H1 (cell line): Measurements from ENCODE around the gene STOML2. TPM values are rescaled to one million over a fixed set of nuclear protein-coding genes. Genes with fewer than 3 reads are reported as not detected.
A peak's percentile ranks its signal among the peaks of the same experiment; 100 is the strongest.

Source experiments
- CHD1 ChIP-seq: IDR thresholded peaks from 2 replicates; pipeline ENCODE4 v1.6.1; 2012; ENCODE audit warnings: low read depth, low read length, improper control_type of control experiment
- JUND ChIP-seq: IDR thresholded peaks from 2 replicates; pipeline ENCODE4 v1.6.1; 2011; ENCODE audit warnings: mild to moderate bottlenecking, improper control_type of control experiment, low read length
- MAFK ChIP-seq: IDR thresholded peaks from 2 replicates; pipeline ENCODE4 v1.6.1; 2012; ENCODE audit warnings: low read depth, mild to moderate bottlenecking, improper control_type of control experiment, low read length
- RAD21 ChIP-seq, 2 experiments: IDR thresholded peaks in 1 of 2; conservative IDR thresholded peaks in 1 of 2; 2 replicates each; pipeline ENCODE4 v1.6.1; 2011; ENCODE audit warnings: low read depth in 2 of 2, low read length in 2 of 2, improper control_type of control experiment in 1 of 2, inconsistent platforms in 1 of 2, mild to moderate bottlenecking in 1 of 2, moderate library complexity in 1 of 2
- RNF2 ChIP-seq: fragments of 200-900, 300-1000 bp; sonication (generic); IDR thresholded peaks from 2 replicates; pipeline ENCODE4 v1.7.1; 2016; ENCODE audit warnings: borderline replicate concordance, low read depth, mild to moderate bottlenecking, antibody characterized with exemption, low read length; ENCODE audit not compliant: poor library complexity, severe bottlenecking; ENCODE audit errors: missing control alignments
- TCF12 ChIP-seq: IDR thresholded peaks from 2 replicates; pipeline ENCODE4 v1.6.1; 2011; ENCODE audit warnings: low read depth, mild to moderate bottlenecking, low read length
- polyA plus RNA-seq, 7 experiments: library from polyadenylated mRNA; depleted of rRNA in 3 of 7; stranded (reverse) in 5 of 7; unstranded in 2 of 7; fragments of >200 nt in 5 of 7; fragments of 200-250 nt in 2 of 7; gene quantifications; 1 replicate in 5 of 7; 2 replicates in 1 of 7; 4 replicates in 1 of 7; pipeline versions ENCODE4 v1.2.1 to v1.2.3, GENCODE V29; 2011 to 2013; ENCODE audit warnings: missing spikeins in 2 of 7, mixed read lengths in 2 of 7
- total RNA-seq: library from RNA; stranded (reverse); fragmentation: NEBNext Ultra II Directional; extraction: Animal tissue kit (Norgen Biotek cat#: 25700); gene quantifications from 2 replicates; pipeline ENCODE4 v1.2.1, GENCODE V29; 2021
- TF ChIP-seq, protein P1 (sequence below), 3 experiments: IDR thresholded peaks; 1 replicate in 2 of 3; 2 replicates in 1 of 3; pipeline versions ENCODE4 v1.5.1 to v1.6.1; 2011; ENCODE audit warnings: low read length in 3 of 3, mild to moderate bottlenecking in 3 of 3, inconsistent platforms in 2 of 3, low read depth in 1 of 3, moderate library complexity in 1 of 3; ENCODE audit not compliant: insufficient read depth in 1 of 3; ENCODE audit errors: control extremely low read depth in 1 of 3
- TF ChIP-seq, protein P2 (sequence below): IDR thresholded peaks from 2 replicates; pipeline ENCODE4 v1.6.1; 2012; ENCODE audit warnings: inconsistent platforms

STOML2 gene
- total and polyA plus RNA-seq, 2 of the 8 experiments (the other 6 are each of a cell fraction or from before 2014, with no cell fraction given) = 203 to 256 TPM

DNA sequence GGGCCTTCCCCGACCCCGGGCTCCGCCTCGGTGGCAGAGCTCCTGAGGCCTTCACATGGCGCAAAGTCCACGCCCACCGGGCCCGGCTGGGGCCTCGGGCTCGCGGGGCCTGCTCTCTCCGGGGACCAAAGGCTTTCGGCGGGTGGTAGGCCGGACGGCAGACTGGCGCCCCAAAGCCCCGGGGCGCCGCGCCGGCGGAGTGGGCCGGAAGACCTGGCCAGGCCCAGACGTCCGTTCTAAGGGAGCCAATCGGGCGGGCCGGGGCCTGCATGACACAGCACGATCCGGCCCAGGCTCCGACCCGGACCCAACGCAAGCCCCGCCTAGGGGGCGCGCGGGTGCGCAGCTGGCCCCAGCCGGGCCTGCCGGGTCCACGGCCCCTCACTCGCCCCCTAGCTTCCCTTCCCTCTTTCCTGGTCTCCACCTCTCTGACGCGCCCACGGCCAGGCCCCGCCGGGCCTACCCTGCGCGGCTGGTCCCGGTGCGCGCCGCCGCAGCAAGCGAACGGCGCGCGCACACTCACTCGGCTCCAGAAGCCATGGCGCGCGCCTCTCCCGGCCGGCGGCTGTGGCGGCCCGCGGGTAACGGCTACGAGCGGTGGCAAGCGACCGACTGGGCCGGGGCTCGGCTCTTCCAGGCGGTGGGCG is 31.0 kb downstream of the STOML2 start (continued):
- TF ChIP-seq, protein P1, sequence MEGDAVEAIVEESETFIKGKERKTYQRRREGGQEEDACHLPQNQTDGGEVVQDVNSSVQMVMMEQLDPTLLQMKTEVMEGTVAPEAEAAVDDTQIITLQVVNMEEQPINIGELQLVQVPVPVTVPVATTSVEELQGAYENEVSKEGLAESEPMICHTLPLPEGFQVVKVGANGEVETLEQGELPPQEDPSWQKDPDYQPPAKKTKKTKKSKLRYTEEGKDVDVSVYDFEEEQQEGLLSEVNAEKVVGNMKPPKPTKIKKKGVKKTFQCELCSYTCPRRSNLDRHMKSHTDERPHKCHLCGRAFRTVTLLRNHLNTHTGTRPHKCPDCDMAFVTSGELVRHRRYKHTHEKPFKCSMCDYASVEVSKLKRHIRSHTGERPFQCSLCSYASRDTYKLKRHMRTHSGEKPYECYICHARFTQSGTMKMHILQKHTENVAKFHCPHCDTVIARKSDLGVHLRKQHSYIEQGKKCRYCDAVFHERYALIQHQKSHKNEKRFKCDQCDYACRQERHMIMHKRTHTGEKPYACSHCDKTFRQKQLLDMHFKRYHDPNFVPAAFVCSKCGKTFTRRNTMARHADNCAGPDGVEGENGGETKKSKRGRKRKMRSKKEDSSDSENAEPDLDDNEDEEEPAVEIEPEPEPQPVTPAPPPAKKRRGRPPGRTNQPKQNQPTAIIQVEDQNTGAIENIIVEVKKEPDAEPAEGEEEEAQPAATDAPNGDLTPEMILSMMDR (IDR thresholded peaks at IDR 0.05; ENCODE audit: control extremely low read depth in 1 of 3, insufficient read depth in 1 of 3, low read depth in 1 of 3, low read length in 3 of 3) = peak; percentile 26 to 48 (median 45); a peak in 3 of 4 replicates
- TF ChIP-seq MAFK (peak; percentile 79; the same call in 1 of the 2 replicates), JUND (no peak), TCF12 (no peak), CHD1 (no peak), RNF2 (no peak), RAD21 (IDR thresholded peaks at IDR 0.05 in 1 of 2, conservative IDR thresholded peaks at IDR 0.05 in 1 of 2; ENCODE audit: low read depth in 2 of 2, low read length in 2 of 2) (peak in 1 of 2 experiments; percentile 8; a peak in 1 of 4 replicates)
- TF ChIP-seq, protein P2, sequence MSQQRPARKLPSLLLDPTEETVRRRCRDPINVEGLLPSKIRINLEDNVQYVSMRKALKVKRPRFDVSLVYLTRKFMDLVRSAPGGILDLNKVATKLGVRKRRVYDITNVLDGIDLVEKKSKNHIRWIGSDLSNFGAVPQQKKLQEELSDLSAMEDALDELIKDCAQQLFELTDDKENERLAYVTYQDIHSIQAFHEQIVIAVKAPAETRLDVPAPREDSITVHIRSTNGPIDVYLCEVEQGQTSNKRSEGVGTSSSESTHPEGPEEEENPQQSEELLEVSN = no peak
